Pericardium fibroblast (primary cell): ENCODE data around the gene PCDHA9. TPM values are rescaled to one million over a fixed set of nuclear protein-coding genes. Genes with fewer than 3 reads are reported as not detected.

Source experiments
- total RNA-seq: library from RNA; depleted of rRNA; stranded (reverse); fragments of >200 nt; gene quantifications from 2 replicates; pipeline ENCODE4 v1.2.3, GENCODE V29; 2015

Gene PCDHA9
- not detected in 2 replicates for total RNA-seq

GRCh38 chr5:140848139-140849102 lies at the start of gene PCDHA9:
PCDHA9 (plus strand) TSS chr5:140848382; CDS start chr5:140848496, 114 bp downstream.

GRCh38 chr5:140800816-140801493 lies 47.2 kb upstream of the PCDHA9 start, which contains the start of gene PCDHA3:
PCDHA3 (plus strand) TSS chr5:140801057.

GRCh38 chr5:140806834-140807775 lies 41.1 kb upstream of the PCDHA9 start, which contains the start of gene PCDHA4:
PCDHA4 (plus strand) TSS chr5:140807068.

GRCh38 chr5:140821375-140822280 lies 26.6 kb upstream of the PCDHA9 start, which contains the start of gene PCDHA5:
PCDHA5 (plus strand) TSS chr5:140821613.

GRCh38 chr5:140827704-140828361 lies 20.3 kb upstream of the PCDHA9 start, which contains the start of gene PCDHA6:
PCDHA6 (plus strand) TSS chr5:140827960; CDS start chr5:140828092, 132 bp downstream.

GRCh38 chr5:140833993-140834392 lies 14.2 kb upstream of the PCDHA9 start, which contains the start of gene PCDHA7:
PCDHA7 (plus strand) TSS chr5:140834269; CDS start chr5:140834384, 115 bp downstream.

GRCh38 chr5:140840978-140841962 lies 6.9 kb upstream of the PCDHA9 start, which contains the start of gene PCDHA8:
PCDHA8 (plus strand) TSS chr5:140841187; CDS start chr5:140841322, 135 bp downstream.

GRCh38 chr5:140855772-140856674 lies 7.8 kb downstream of the PCDHA9 start, which contains the start of gene PCDHA10:
PCDHA10 (plus strand) TSS chr5:140855897; CDS start chr5:140856049, 152 bp downstream.

GRCh38 chr5:140868721-140869554 lies 20.8 kb downstream of the PCDHA9 start, which contains the start of gene PCDHA11:
PCDHA11 (plus strand) TSS chr5:140868957; CDS start chr5:140869104, 147 bp downstream.

GRCh38 chr5:140875085-140876065 lies 27.2 kb downstream of the PCDHA9 start, which contains the start of gene PCDHA12:
PCDHA12 (plus strand) TSS chr5:140875308; CDS start chr5:140875473, 165 bp downstream.

GRCh38 chr5:140881889-140882590 lies 33.9 kb downstream of the PCDHA9 start, which contains the start of gene PCDHA13:
PCDHA13 (plus strand) TSS chr5:140882124; CDS start chr5:140882269, 145 bp downstream.

